SK-N-SH (cell line): ENCODE results near the gene SMYD4. TPM values are rescaled to one million over a fixed set of nuclear protein-coding genes. Genes with fewer than 3 reads are reported as not detected.
"Not testable (repeated sequence)": the region's sequence is repeated elsewhere in the genome, so short reads cannot be mapped to it uniquely, and the experiment has no call there.

Experiments
- CTCF ChIA-PET: fragments of 300-600, 350-600 bp; formaldehyde crosslinking; extraction: SDS; loops from one replicate; lab custom pipeline; 2021; lab: Yijun Ruan, JAX
- POLR2A ChIA-PET: fragments of 350-600 bp; sonication (Branson Sonifier 250); formaldehyde crosslinking; extraction: SDS; loops from one replicate; lab custom pipeline; 2020; ENCODE audit warnings: antibody characterized with exemption, inconsistent platforms; lab: Yijun Ruan, JAX
- DNase-seq: peaks from one replicate; pipeline ENCODE4 v3.0.0; 2012
- H2AFZ ChIP-seq: fragments of 200-600 bp; sonication (generic); 2 replicates; pipeline ENCODE4 v1.8.1; 2016; ENCODE audit warnings: antibody characterized with exemption, mild to moderate bottlenecking, low read depth
- H3F3A ChIP-seq: fragments of 200-600 bp; sonication (generic); replicated peaks from 2 replicates; pipeline ENCODE3; 2016; ENCODE audit warnings: antibody characterized with exemption, mild to moderate bottlenecking; ENCODE audit not compliant: insufficient read depth
- H3K27ac ChIP-seq, 2 experiments: fragments of 200-500 bp in 1 of 2; fragments of 200-600 bp in 1 of 2; sonication (Bioruptor generic) in 1 of 2; sonication (generic), shearing (Covaris generic) in 1 of 2; 2 replicates each; pipeline versions ENCODE4 v1.5.1 to v1.6.1; 2014 to 2016; ENCODE audit warnings: low read depth in 2 of 2, inconsistent platforms in 1 of 2, low read length in 1 of 2, mild to moderate bottlenecking in 1 of 2, mixed read lengths in 1 of 2
- H3K27me3 ChIP-seq: fragments of 200-600 bp; sonication (generic), shearing (Covaris generic); 2 replicates; pipeline ENCODE4 v1.6.1; 2016; ENCODE audit warnings: mixed run types; ENCODE audit not compliant: insufficient read depth
- H3K36me3 ChIP-seq, 2 experiments: fragments of 200-500 bp in 1 of 2; fragments of 200-600 bp in 1 of 2; sonication (Bioruptor generic) in 1 of 2; sonication (generic) in 1 of 2; replicated peaks in 1 of 2; 2 replicates each; pipeline versions ENCODE3 to v1.5.1; 2014 to 2016; ENCODE audit warnings: low read length in 1 of 2, mild to moderate bottlenecking in 1 of 2; ENCODE audit not compliant: insufficient read depth in 2 of 2, control insufficient read depth in 1 of 2
- H3K4me1 ChIP-seq, 2 experiments: fragments of 200-500 bp in 1 of 2; fragments of 200-600 bp in 1 of 2; sonication (Bioruptor generic) in 1 of 2; sonication (generic), shearing (Covaris generic) in 1 of 2; 2 replicates each; pipeline versions ENCODE4 v1.5.1 to v1.6.1; 2014 to 2016; ENCODE audit warnings: low read depth in 1 of 2, low read length in 1 of 2, mixed run types in 1 of 2; ENCODE audit not compliant: insufficient read depth in 2 of 2, control insufficient read depth in 1 of 2
- H3K4me2 ChIP-seq: fragments of 200-600 bp; sonication (generic), shearing (Covaris generic); 2 replicates; pipeline ENCODE4 v1.6.1; 2017; ENCODE audit warnings: mixed run types
- H3K4me3 ChIP-seq, 2 experiments: fragments of 200-500 bp in 1 of 2; fragments of 200-600 bp in 1 of 2; sonication (Bioruptor generic) in 1 of 2; sonication (generic), shearing (Covaris generic) in 1 of 2; 2 replicates each; pipeline versions ENCODE4 v1.5.1 to v1.8.1; 2014 to 2016; ENCODE audit warnings: low read depth in 2 of 2, inconsistent platforms in 1 of 2, low read length in 1 of 2, mild to moderate bottlenecking in 1 of 2, mixed read lengths in 1 of 2, moderate library complexity in 1 of 2
- H3K79me2 ChIP-seq: fragments of 200-600 bp; sonication (generic); 2 replicates; pipeline ENCODE4 v1.8.1; 2017; ENCODE audit warnings: mild to moderate bottlenecking; ENCODE audit not compliant: insufficient read depth
- H3K9ac ChIP-seq: fragments of 200-600 bp; sonication (generic); 2 replicates; pipeline ENCODE4 v1.6.1; 2017; ENCODE audit warnings: mixed run types
- H3K9me2 ChIP-seq: fragments of 200-600 bp; sonication (generic); 2 replicates; pipeline ENCODE4 v1.6.1; 2017; ENCODE audit warnings: mixed run types
- H3K9me3 ChIP-seq: fragments of 200-600 bp; sonication (generic); 2 replicates; pipeline ENCODE4 v1.6.1; 2017; ENCODE audit warnings: mixed run types, mild to moderate bottlenecking, moderate library complexity
- H4K20me1 ChIP-seq: fragments of 200-600 bp; sonication (generic); 2 replicates; pipeline ENCODE4 v1.6.1; 2017; ENCODE audit warnings: mild to moderate bottlenecking, mixed run types; ENCODE audit not compliant: insufficient read depth
- CHD2 ChIP-seq: fragments of 150-350 bp; IDR thresholded peaks from 2 replicates; pipeline ENCODE4 v1.6.1; 2018; ENCODE audit warnings: low read length; ENCODE audit not compliant: partially characterized antibody
- ELF1 ChIP-seq: IDR thresholded peaks from 2 replicates; pipeline ENCODE4 v1.4.0; 2012
- EZH2phosphoT487 ChIP-seq: fragments of 200-600 bp; sonication (generic); IDR thresholded peaks from 2 replicates; pipeline ENCODE4 v1.6.1; 2017; ENCODE audit warnings: low read depth, mixed run types, mild to moderate bottlenecking, antibody characterized with exemption, moderate library complexity, borderline replicate concordance
- FOXJ3 ChIP-seq: sonication (generic); formaldehyde crosslinking; IDR thresholded peaks from 2 replicates; pipeline ENCODE4 v1.5.1; 2020; ENCODE audit warnings: mild to moderate bottlenecking, missing genetic modification reagents
- MAX ChIP-seq: IDR thresholded peaks from 2 replicates; pipeline ENCODE4 v1.4.0; 2012; ENCODE audit warnings: low read depth
- NRF1 ChIP-seq: IDR thresholded peaks from 2 replicates; pipeline ENCODE4 v1.6.1; 2012; ENCODE audit warnings: low read depth, mild to moderate bottlenecking, low read length
- POLR2AphosphoS5 ChIP-seq: IDR thresholded peaks from 2 replicates; pipeline ENCODE4 v1.6.1; 2012; ENCODE audit warnings: low read depth, low read length
- SMC3 ChIP-seq: IDR thresholded peaks from 2 replicates; pipeline ENCODE4 v1.6.1; 2012; ENCODE audit warnings: low read depth, low read length, improper control_type of control experiment
- TAF1 ChIP-seq: IDR thresholded peaks from 2 replicates; pipeline ENCODE4 v1.6.1; 2012; ENCODE audit warnings: low read depth, mild to moderate bottlenecking, low read length, moderate library complexity, borderline replicate concordance
- TCF12 ChIP-seq: IDR thresholded peaks from 2 replicates; pipeline ENCODE4 v1.4.0; 2012
- TEAD4 ChIP-seq: IDR thresholded peaks from 2 replicates; pipeline ENCODE4 v1.4.0; 2012; ENCODE audit warnings: mild to moderate bottlenecking, borderline replicate concordance; ENCODE audit not compliant: insufficient read depth
- USF2 ChIP-seq: fragments of 150-350 bp; IDR thresholded peaks from 2 replicates; pipeline ENCODE4 v1.6.1; 2017; ENCODE audit warnings: antibody characterized with exemption, low read length, low read depth, borderline replicate concordance
- WGBS: methylation state at CpG from one replicate; pipeline ENCODE4 v1.1.6; 2017; ENCODE audit warnings: low lambda C conversion rate; 5-methylcytosine and 5-hydroxymethylcytosine counted together
- polyA plus RNA-seq, 3 experiments: library from polyadenylated mRNA; depleted of rRNA; stranded (reverse); fragments of >200 nt; gene quantifications; 2 replicates each; pipeline ENCODE4 v1.2.3, GENCODE V29; 2012

The SMYD4 gene
- polyA plus RNA-seq, 1 of the 3 experiments (the other 2 are of a cell fraction): 4.9 TPM

GRCh38 chr17:1773696-1774181 is 56.0 kb downstream of the SMYD4 start:
- H3K36me3 ChIP-seq: peaks cover 12 to 29% of the 10 kb centered on the region in 2 experiments
- H3K9me2 ChIP-seq: no peaks in the 10 kb centered on the region
- no peaks in the 10 kb centered on the region for H3K9me3 ChIP-seq
- DNase-seq: no peak
- no peak overlapping the region for H3K9ac ChIP-seq
- no peaks in the 10 kb centered on the region for H3K27me3 ChIP-seq
- WGBS: 73% methylated on average over 7 of the region's 7 CpGs
- H2AFZ ChIP-seq: no peak overlapping the region
- ChIA-PET CTCF (interaction anchor here (0.7 to 1.7 kb wide), 8 partner anchors 8 to 125 kb away, joined by 3 to 5 read pairs (median 3); partner anchors contain the start of gene SERPINF1), POLR2A (interaction anchor here (0.8 kb wide), 1 partner anchor 10 kb away, joined by 3 read pairs; no protein-coding TSS in a partner anchor)
- no peaks in the 10 kb centered on the region for H3K4me1 ChIP-seq
- no peaks in the 10 kb centered on the region for H4K20me1 ChIP-seq
- H3K4me2 ChIP-seq: no peak overlapping the region
- H3K79me2 ChIP-seq: no peaks in the 10 kb centered on the region
- H3K27ac ChIP-seq: no peak overlapping the region
- H3K4me3 ChIP-seq: no peak overlapping the region
- H3F3A ChIP-seq: peaks cover under 1% of the 10 kb centered on the region
- TF ChIP-seq POLR2AphosphoS5: no peak
- TF ChIP-seq TAF1: no peak
- TF ChIP-seq NRF1: no peak
- TF ChIP-seq TCF12: no peak
- TF ChIP-seq SMC3: no peak
- TF ChIP-seq ELF1: no peak
- TF ChIP-seq CHD2: no peak
- TF ChIP-seq FOXJ3: no peak

GRCh38 chr17:1773000-1773695 is 56.6 kb downstream of the SMYD4 start:
- H3K4me3 ChIP-seq, H3K9me3 ChIP-seq, H3K4me2 ChIP-seq, H3K9ac ChIP-seq, H3K4me1 ChIP-seq, H4K20me1 ChIP-seq, H3F3A ChIP-seq, H3K27me3 ChIP-seq, H3K9me2 ChIP-seq, H2AFZ ChIP-seq, H3K79me2 ChIP-seq, H3K27ac ChIP-seq, DNase-seq: not testable (repeated sequence)
- 94% methylated on average over 12 of the region's 12 CpGs for WGBS
- ChIA-PET CTCF (interaction anchor here (0.7 to 1.7 kb wide), 8 partner anchors 8 to 124 kb away, joined by 3 to 4 read pairs (median 3); partner anchors contain the start of gene SERPINF1), POLR2A (interaction anchor here (0.8 kb wide), 1 partner anchor 11 kb away, joined by 3 read pairs; no protein-coding TSS in a partner anchor)
- H3K36me3 ChIP-seq: peaks cover 7 to 24% of the 10 kb centered on the region in 2 experiments

GRCh38 chr17:1769822-1770477 is 59.8 kb downstream of the SMYD4 start:
- Histone ChIP-seq H3K9me3 (no peaks in the 10 kb centered on the region), H3K27me3 (no peaks in the 10 kb centered on the region), H3K9me2 (no peaks in the 10 kb centered on the region), H3K9ac (no peak overlapping the region), H3K4me3 (no peak overlapping the region), H3F3A (no peaks in the 10 kb centered on the region), H3K79me2 (no peaks in the 10 kb centered on the region), H2AFZ (no peak overlapping the region), H3K4me1 (peaks cover 0 to 3% of the 10 kb centered on the region in 2 experiments; a peak in 1 of 4 replicates), H3K4me2 (no peak overlapping the region), H3K27ac (no peak overlapping the region), H4K20me1 (no peaks in the 10 kb centered on the region), H3K36me3 (peaks cover 0 to 3% of the 10 kb centered on the region in 2 experiments)
- no peak for DNase-seq
- POLR2A ChIA-PET: interaction anchor here (0.6 kb wide), 1 partner anchor 18 kb away, joined by 3 read pairs; no protein-coding TSS in a partner anchor
- TF ChIP-seq TAF1 (no peak), MAX (no peak), USF2 (no peak), TEAD4 (no peak), EZH2phosphoT487 (no peak)
- whole genome bisulfite sequencing: 78% methylated on average over 6 of the region's 21 CpGs
- CTCF ChIA-PET: interaction anchor here (1.0 to 2.0 kb wide), 4 partner anchors 14 to 101 kb away, joined by 3 to 6 read pairs (median 4); no protein-coding TSS in a partner anchor
